Astrocyte (in vitro differentiated cells and primary cell): ENCODE results near the gene STAG2. TPM values are rescaled to one million over a fixed set of nuclear protein-coding genes. Genes with fewer than 3 reads are reported as not detected.

Experiments used
- DNase-seq: peaks from one replicate; pipeline ENCODE4 v3.0.0-alpha.2; 2010; ENCODE audit warnings: low read depth
- FAIRE-seq: peaks from 2 replicates; lab custom pipeline; 2011; peaks lifted over from hg19 to GRCh38; lab: Jason Lieb, UNC
- H2AFZ ChIP-seq: 2 replicates; pipeline ENCODE4 v1.6.0; 2012; ENCODE audit warnings: low read depth, low read length, inconsistent platforms
- H3K27ac ChIP-seq: 2 replicates; pipeline ENCODE4 v1.5.1; 2011; ENCODE audit warnings: low read depth, low read length, inconsistent platforms
- H3K27me3 ChIP-seq: 2 replicates; pipeline ENCODE4 v1.6.0; 2011; ENCODE audit warnings: low read length, inconsistent platforms; ENCODE audit not compliant: insufficient read depth
- H3K36me3 ChIP-seq: 2 replicates; pipeline ENCODE4 v1.5.1; 2011; ENCODE audit warnings: low read length, inconsistent platforms; ENCODE audit not compliant: insufficient read depth
- H3K4me1 ChIP-seq: 2 replicates; pipeline ENCODE4 v1.5.1; 2011; ENCODE audit warnings: low read length, inconsistent platforms; ENCODE audit not compliant: insufficient read depth
- H3K4me2 ChIP-seq: 2 replicates; pipeline ENCODE4 v1.6.0; 2012; ENCODE audit warnings: low read length, inconsistent platforms
- H3K4me3 ChIP-seq: 2 replicates; pipeline ENCODE4 v1.5.1; 2011; ENCODE audit warnings: low read depth, mild to moderate bottlenecking, low read length, inconsistent platforms; ENCODE audit not compliant: insufficient read depth
- H3K79me2 ChIP-seq: 2 replicates; pipeline ENCODE4 v1.6.0; 2012; ENCODE audit warnings: mild to moderate bottlenecking, low read length, inconsistent platforms; ENCODE audit not compliant: insufficient read depth
- H3K9ac ChIP-seq: 2 replicates; pipeline ENCODE4 v1.6.0; 2012; ENCODE audit warnings: mild to moderate bottlenecking, low read length, inconsistent platforms
- H3K9me3 ChIP-seq: 2 replicates; pipeline ENCODE4 v1.5.1; 2012; ENCODE audit warnings: low read depth, mild to moderate bottlenecking, low read length, inconsistent platforms; ENCODE audit not compliant: insufficient read depth
- H4K20me1 ChIP-seq: 2 replicates; pipeline ENCODE4 v1.6.0; 2012; ENCODE audit warnings: low read length, inconsistent platforms; ENCODE audit not compliant: insufficient read depth
- H3K27ac Mint-ChIP-seq: one replicate; pipeline ENCODE4 v1.8.0; 2021; ENCODE audit warnings: mild to moderate bottlenecking, mixed read lengths; ENCODE audit not compliant: unreplicated experiment
- H3K27me3 Mint-ChIP-seq: one replicate; pipeline ENCODE4 v1.8.0; 2021; ENCODE audit warnings: low read depth, mixed read lengths; ENCODE audit not compliant: unreplicated experiment
- H3K36me3 Mint-ChIP-seq: one replicate; pipeline ENCODE4 v1.8.0; 2021; ENCODE audit warnings: low read depth, mixed read lengths; ENCODE audit not compliant: unreplicated experiment
- H3K4me1 Mint-ChIP-seq: one replicate; pipeline ENCODE4 v1.8.0; 2021; ENCODE audit warnings: low read depth, mixed read lengths; ENCODE audit not compliant: unreplicated experiment
- H3K4me3 Mint-ChIP-seq: one replicate; pipeline ENCODE4 v1.8.0; 2021; ENCODE audit warnings: mild to moderate bottlenecking, moderate library complexity, mixed read lengths; ENCODE audit not compliant: unreplicated experiment
- H3K9me3 Mint-ChIP-seq: one replicate; pipeline ENCODE4 v1.8.0; 2021; ENCODE audit warnings: mild to moderate bottlenecking, mixed read lengths; ENCODE audit not compliant: unreplicated experiment
- EZH2 ChIP-seq: IDR thresholded peaks from 2 replicates; pipeline ENCODE4 v1.6.1; 2012; ENCODE audit warnings: mild to moderate bottlenecking, low read length, inconsistent platforms; ENCODE audit not compliant: insufficient read depth
- total RNA-seq: library from RNA; stranded (reverse); gene quantifications from 2 replicates; pipeline ENCODE4 v1.2.1, GENCODE V29; 2021
- TF ChIP-seq, protein P1 (sequence below): IDR thresholded peaks from 2 replicates; pipeline ENCODE4 v1.5.1; 2011; ENCODE audit warnings: low read depth, mild to moderate bottlenecking, inconsistent platforms, low read length, moderate library complexity; ENCODE audit not compliant: insufficient read depth

The STAG2 gene
- total RNA-seq, 1 donor from 2014 or later = 51.2 TPM

DNA sequence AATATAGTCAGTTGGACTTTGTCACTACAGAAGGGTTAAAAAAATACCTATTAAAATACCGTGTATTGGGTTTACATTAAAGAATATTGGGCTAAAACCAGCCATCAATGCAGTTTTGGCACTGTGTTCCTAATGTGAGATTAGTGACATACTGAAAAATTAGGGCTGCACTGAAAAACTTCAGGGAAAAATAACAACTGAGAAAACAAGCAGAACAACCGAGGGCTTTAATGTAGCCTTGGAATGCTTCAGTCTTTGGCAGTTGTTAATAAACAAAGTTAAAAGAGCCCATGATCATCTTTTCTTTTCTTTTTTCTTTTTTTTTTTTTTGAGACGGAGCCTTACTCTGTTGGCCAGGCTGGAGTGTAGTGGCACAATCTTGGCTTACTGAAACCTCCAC is 12.4 kb downstream of the STAG2 start:
- Histone ChIP-seq H3K4me3 (no peak overlapping the region), H3K27ac (no peak overlapping the region), H3K4me2 (no peak overlapping the region), H3K9me3 (no peaks in the 10 kb centered on the region), H3K36me3 (no peaks in the 10 kb centered on the region), H4K20me1 (peaks cover 39% of the 10 kb centered on the region), H2AFZ (no peak overlapping the region), H3K79me2 (peaks cover 86% of the 10 kb centered on the region), H3K27me3 (no peaks in the 10 kb centered on the region), H3K4me1 (no peaks in the 10 kb centered on the region), H3K9ac (no peak overlapping the region)
- TF ChIP-seq, protein P1, sequence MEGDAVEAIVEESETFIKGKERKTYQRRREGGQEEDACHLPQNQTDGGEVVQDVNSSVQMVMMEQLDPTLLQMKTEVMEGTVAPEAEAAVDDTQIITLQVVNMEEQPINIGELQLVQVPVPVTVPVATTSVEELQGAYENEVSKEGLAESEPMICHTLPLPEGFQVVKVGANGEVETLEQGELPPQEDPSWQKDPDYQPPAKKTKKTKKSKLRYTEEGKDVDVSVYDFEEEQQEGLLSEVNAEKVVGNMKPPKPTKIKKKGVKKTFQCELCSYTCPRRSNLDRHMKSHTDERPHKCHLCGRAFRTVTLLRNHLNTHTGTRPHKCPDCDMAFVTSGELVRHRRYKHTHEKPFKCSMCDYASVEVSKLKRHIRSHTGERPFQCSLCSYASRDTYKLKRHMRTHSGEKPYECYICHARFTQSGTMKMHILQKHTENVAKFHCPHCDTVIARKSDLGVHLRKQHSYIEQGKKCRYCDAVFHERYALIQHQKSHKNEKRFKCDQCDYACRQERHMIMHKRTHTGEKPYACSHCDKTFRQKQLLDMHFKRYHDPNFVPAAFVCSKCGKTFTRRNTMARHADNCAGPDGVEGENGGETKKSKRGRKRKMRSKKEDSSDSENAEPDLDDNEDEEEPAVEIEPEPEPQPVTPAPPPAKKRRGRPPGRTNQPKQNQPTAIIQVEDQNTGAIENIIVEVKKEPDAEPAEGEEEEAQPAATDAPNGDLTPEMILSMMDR = no peak
- no peak for TF ChIP-seq EZH2
- DNase-seq (no peak), FAIRE-seq (no peak)
- Mint-ChIP-seq H3K4me1 (peaks cover 4% of the 10 kb centered on the region), H3K9me3 (no peaks in the 10 kb centered on the region), H3K4me3 (no peak overlapping the region), H3K27me3 (no peaks in the 10 kb centered on the region), H3K36me3 (no peaks in the 10 kb centered on the region), H3K27ac (no peak overlapping the region)

DNA sequence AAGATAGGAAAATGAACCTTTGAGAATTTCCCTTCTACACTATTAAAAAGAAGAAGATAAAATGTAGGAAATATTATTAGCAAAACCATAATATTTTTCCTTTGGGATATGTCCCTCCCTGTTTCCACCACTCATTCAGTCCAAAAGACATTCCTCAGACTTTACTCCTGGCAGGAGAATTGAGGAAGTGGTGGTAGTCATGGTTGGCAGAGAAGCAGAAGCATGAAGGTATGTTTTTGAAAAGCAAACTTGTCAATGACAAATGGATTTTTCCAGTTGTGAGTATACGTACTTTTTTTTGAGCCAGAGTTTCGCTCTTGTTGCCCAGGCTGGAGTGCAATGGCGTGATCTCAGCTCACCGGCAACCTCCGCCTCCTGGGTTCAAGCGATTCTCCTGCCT is 13.7 kb downstream of the STAG2 start:
- Histone ChIP-seq H3K79me2 (peaks cover 87% of the 10 kb centered on the region), H3K4me3 (no peak overlapping the region), H4K20me1 (peaks cover 45% of the 10 kb centered on the region), H3K27ac (no peak overlapping the region), H3K4me2 (peak overlapping the region; percentile 44), H3K36me3 (no peaks in the 10 kb centered on the region), H3K9ac (no peak overlapping the region), H3K9me3 (no peaks in the 10 kb centered on the region), H3K27me3 (no peaks in the 10 kb centered on the region), H3K4me1 (no peaks in the 10 kb centered on the region), H2AFZ (no peak overlapping the region)
- DNase-seq (peak; percentile 74), FAIRE-seq (peak; percentile 58)
- no peaks in the 10 kb centered on the region for H3K9me3 Mint-ChIP-seq
- H3K27ac Mint-ChIP-seq = no peak overlapping the region
- H3K36me3 Mint-ChIP-seq = no peaks in the 10 kb centered on the region
- H3K4me3 Mint-ChIP-seq = no peak overlapping the region
- peaks cover 6% of the 10 kb centered on the region for H3K4me1 Mint-ChIP-seq
- no peaks in the 10 kb centered on the region for H3K27me3 Mint-ChIP-seq
- TF ChIP-seq EZH2 = no peak
- TF ChIP-seq, protein P1 = no peak

DNA sequence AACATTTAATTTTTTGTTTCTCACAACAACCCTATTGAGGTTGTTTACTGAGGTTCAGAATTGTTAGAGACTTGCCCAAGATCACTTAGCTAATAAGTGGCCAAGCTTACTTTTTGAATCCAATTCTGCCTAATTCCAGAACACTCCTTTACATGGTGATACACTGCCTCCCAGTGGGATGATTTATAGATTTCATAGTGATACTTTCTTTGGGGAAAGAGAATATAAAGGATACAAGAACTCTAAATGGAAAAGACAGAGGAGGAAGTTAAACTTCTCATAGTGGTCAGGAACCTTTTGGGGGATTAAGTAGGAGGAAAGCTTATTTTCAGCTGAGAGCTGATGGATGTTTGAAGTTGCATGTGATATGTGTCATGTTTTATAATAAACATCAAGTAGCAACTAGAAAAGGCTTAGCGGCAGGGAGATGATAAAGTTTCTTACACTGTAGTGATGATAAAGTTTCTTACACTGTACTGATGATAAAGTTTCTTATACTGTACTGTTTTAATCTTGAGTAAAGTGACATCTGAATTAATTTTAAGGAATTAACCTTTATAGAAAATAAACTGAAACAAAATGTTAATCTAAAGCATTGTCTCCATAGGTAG is 15.3 kb downstream of the STAG2 start:
- no peaks in the 10 kb centered on the region for H3K9me3 Mint-ChIP-seq
- TF ChIP-seq EZH2 = no peak
- TF ChIP-seq, protein P1 = peak; percentile 12
- Histone ChIP-seq H3K36me3 (no peaks in the 10 kb centered on the region), H3K9me3 (no peaks in the 10 kb centered on the region), H3K4me3 (no peak overlapping the region), H3K4me2 (no peak overlapping the region), H3K79me2 (peaks cover 87% of the 10 kb centered on the region), H2AFZ (no peak overlapping the region), H3K4me1 (no peaks in the 10 kb centered on the region), H4K20me1 (peaks cover 46% of the 10 kb centered on the region), H3K27ac (no peak overlapping the region), H3K9ac (no peak overlapping the region), H3K27me3 (no peaks in the 10 kb centered on the region)
- H3K4me3 Mint-ChIP-seq = no peak overlapping the region
- DNase-seq (no peak), FAIRE-seq (peak; percentile 86)
- peaks cover 7% of the 10 kb centered on the region for H3K4me1 Mint-ChIP-seq
- H3K27me3 Mint-ChIP-seq = no peaks in the 10 kb centered on the region
- no peak overlapping the region for H3K27ac Mint-ChIP-seq
- no peaks in the 10 kb centered on the region for H3K36me3 Mint-ChIP-seq
